Astrocyte of the cerebellum (primary cell): Measurements from ENCODE around the gene SMURF2.
A peak's percentile ranks its signal among the peaks of the same experiment; 100 is the strongest.

Source experiments
- DNase-seq: peaks from one replicate; pipeline ENCODE4 v3.0.0-alpha.2; 2011; ENCODE audit warnings: low read depth
- H3K4me3 ChIP-seq: 2 replicates; pipeline ENCODE4 v1.5.1; 2011; ENCODE audit warnings: mild to moderate bottlenecking, low read depth, low read length, moderate library complexity
- CTCF ChIP-seq: IDR thresholded peaks from 2 replicates; pipeline ENCODE4 v1.5.1; 2012; ENCODE audit warnings: low read length, low read depth, moderate library complexity, mild to moderate bottlenecking; ENCODE audit errors: missing control alignments
- in situ Hi-C: cut with HindIII; loops from 2 replicates; pipeline ENCODE4 v1.10.0; 2017; ENCODE audit warnings: low sequenced_read_pairs

Gene SMURF2

DNA sequence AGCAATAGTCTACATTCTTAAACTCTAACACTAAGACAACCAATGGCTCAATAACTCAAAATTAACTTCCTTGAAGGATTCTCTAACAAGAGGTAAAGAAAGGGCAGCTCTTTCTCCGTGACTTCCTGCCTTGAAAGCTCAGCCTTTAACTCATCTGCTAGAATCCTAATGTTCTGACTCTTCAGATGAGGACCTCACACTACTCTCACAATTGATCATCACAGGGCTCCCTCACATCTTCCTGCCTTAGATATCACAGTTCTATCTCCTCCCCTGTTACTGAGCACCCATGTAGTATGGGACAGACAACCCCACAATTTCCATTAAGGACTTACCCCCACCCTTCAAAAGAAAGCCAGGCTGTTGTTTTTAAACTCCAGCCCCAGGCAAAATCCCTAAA lies 33.5 kb downstream of the SMURF2 start:
- in situ Hi-C loops = no loop called here
- no peak for TF ChIP-seq CTCF
- DNase-seq = no peak
- no peak overlapping the region for H3K4me3 ChIP-seq

DNA sequence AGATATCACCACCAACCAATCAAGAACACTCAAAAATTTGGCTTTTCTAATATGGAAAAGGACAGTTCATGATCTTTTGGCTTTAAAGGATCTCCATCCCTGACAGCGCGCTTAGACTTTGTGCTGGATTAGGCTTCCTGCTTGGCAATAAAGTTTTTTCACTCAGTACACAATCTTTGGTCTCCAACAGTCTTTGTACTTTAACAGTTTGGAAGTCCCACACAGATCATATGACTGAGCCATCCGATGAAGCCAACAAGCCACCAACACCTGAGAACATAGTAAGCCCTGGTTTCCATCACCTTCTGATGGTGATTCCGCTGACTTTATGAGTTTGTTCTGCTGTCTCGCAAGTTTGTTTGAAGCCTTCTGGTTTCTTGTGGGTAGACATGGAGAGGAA lies 34.3 kb downstream of the SMURF2 start:
- in situ Hi-C loops = no loop called here
- no peak overlapping the region for H3K4me3 ChIP-seq
- no peak for DNase-seq
- TF ChIP-seq CTCF = no peak

- no peak for DNase-seq
- in situ Hi-C loops = no loop called here
- no peak overlapping the region for H3K4me3 ChIP-seq
- no peak for TF ChIP-seq CTCF
These were observed 35.3 kb downstream of the SMURF2 start for GRCh38 chr17:64626827-64627226.

DNA sequence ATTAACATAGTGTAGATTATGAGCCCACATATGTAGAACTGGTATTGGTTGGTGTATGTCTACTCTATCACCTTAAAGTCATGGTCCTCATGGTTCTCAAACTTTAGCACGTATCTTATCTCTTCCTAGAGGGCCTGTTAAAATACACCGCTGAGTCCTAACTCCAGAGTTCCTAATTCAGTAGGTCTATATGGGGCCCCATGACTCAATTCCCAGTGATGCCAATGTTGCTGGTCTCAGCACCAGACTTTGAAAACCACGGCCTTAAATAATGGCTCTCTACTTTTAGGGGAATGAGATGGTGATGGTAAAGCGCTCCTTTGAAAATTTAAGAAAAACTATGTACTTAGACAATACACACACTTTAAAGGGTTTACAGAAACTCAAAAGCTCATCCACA lies 36.6 kb downstream of the SMURF2 start:
- in situ Hi-C loops = no loop called here
- H3K4me3 ChIP-seq = no peak overlapping the region
- DNase-seq = no peak
- no peak for TF ChIP-seq CTCF

- TF ChIP-seq CTCF = no peak
- peak; percentile 59 for DNase-seq
- no peak overlapping the region for H3K4me3 ChIP-seq
- in situ Hi-C loops = no loop called here
These were observed 39.0 kb downstream of the SMURF2 start for GRCh38 chr17:64622931-64623654.

DNA sequence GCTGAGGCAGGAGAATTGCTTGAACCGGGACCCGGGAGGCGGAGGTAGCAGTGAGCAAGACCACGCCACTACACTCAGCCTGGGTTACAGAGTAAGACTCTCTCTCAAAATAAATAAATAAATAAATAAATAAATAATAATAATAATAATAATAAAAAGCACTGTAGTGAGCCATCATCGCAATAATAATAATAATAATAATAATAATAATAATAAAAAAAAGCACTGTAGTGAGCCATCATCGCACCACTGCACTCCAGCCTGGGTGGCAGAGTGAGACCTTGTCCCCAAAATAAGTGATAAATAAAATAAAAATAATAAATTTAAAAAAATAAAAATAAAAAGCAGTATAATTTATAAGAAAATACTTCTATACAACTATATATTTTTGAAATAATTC lies 40.3 kb downstream of the SMURF2 start:
- DNase-seq = no peak
- in situ Hi-C loops = no loop called here
- no peak overlapping the region for H3K4me3 ChIP-seq
- TF ChIP-seq CTCF = no peak
